ENCODE results near the gene DHRS13.

DHRS13 gene

GRCh38 chr17:28949185-28950016 is 46.5 kb upstream of the DHRS13 start:
- DNase-seq (ENCODE audit: low read depth): peak; percentile 47
- no peak for TF ChIP-seq CTCF (IDR thresholded peaks at IDR 0.05; ENCODE audit: insufficient read depth, low read depth, low read length, missing control alignments)
- peak overlapping the region; percentile 94 for H3K4me3 ChIP-seq (ENCODE audit: low read depth, low read length)

- no peak for TF ChIP-seq CTCF (IDR thresholded peaks at IDR 0.05; ENCODE audit: insufficient read depth, low read depth, low read length, missing control alignments)
- peak overlapping the region; percentile 94 for H3K4me3 ChIP-seq (ENCODE audit: low read depth, low read length)
- DNase-seq (ENCODE audit: low read depth): no peak
Observed at GRCh38 chr17:28948873-28949184, 46.0 kb upstream of the DHRS13 start.

- peak overlapping the region; percentile 94 for H3K4me3 ChIP-seq (ENCODE audit: low read depth, low read length)
- TF ChIP-seq CTCF (IDR thresholded peaks at IDR 0.05; ENCODE audit: insufficient read depth, low read depth, low read length, missing control alignments): no peak
- DNase-seq (ENCODE audit: low read depth): no peak
Observed at GRCh38 chr17:28948342-28948741, 45.5 kb upstream of the DHRS13 start.

GRCh38 chr17:28947639-28948038 is 44.8 kb upstream of the DHRS13 start:
- peak overlapping the region; percentile 94 for H3K4me3 ChIP-seq (ENCODE audit: low read depth, low read length)
- no peak for DNase-seq (ENCODE audit: low read depth)
- no peak for TF ChIP-seq CTCF (IDR thresholded peaks at IDR 0.05; ENCODE audit: insufficient read depth, low read depth, low read length, missing control alignments)

GRCh38 chr17:28946239-28946638 is 43.4 kb upstream of the DHRS13 start:
- no peak for TF ChIP-seq CTCF (IDR thresholded peaks at IDR 0.05; ENCODE audit: insufficient read depth, low read depth, low read length, missing control alignments)
- H3K4me3 ChIP-seq (ENCODE audit: low read depth, low read length): no peak overlapping the region
- no peak for DNase-seq (ENCODE audit: low read depth)

GRCh38 chr17:28944862-28945741 is 42.2 kb upstream of the DHRS13 start:
- peak; percentile 40 for DNase-seq (ENCODE audit: low read depth)
- no peak for TF ChIP-seq CTCF (IDR thresholded peaks at IDR 0.05; ENCODE audit: insufficient read depth, low read depth, low read length, missing control alignments)
- H3K4me3 ChIP-seq (ENCODE audit: low read depth, low read length): peak overlapping the region; percentile 6
